ENCODE results near the gene SEC16B.
"Not testable (repeated sequence)": the region's sequence is repeated elsewhere in the genome, so short reads cannot be mapped to it uniquely, and the experiment has no call there.

SEC16B gene

GRCh38 chr1:177969825-177970371, at the start of gene SEC16B:
Gene SEC16B, minus strand, starts transcription at chr1:177970058. Its CDS starts 2,077 bp downstream, at chr1:177967981.
- DNase-seq: no peak

- no peak for DNase-seq
Observed at GRCh38 chr1:178019622-178020021, 49.8 kb upstream of the SEC16B start.

GRCh38 chr1:178019208-178019607, 49.4 kb upstream of the SEC16B start:
- no peak for DNase-seq

DNA sequence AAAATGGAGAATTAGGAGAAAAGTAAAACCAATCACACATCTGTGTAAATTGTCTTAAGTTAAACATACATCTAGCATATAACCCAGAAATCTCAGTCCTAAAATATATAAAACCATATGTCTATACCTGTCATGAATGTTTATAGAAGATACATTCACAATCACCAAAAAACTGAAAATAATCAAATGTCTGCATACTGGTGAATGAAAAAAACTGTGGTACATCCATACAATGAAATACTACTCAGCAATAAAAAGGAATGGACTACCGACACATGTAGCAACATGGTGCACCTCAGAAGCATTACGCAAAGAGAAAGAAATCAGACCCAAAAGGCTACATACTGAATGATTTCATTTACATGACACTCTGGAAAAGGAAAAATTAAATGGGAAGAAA, 47.7 kb upstream of the SEC16B start:
- DNase-seq: no peak

- no peak for DNase-seq
Observed at GRCh38 chr1:178011864-178012503, 42.1 kb upstream of the SEC16B start.

DNA sequence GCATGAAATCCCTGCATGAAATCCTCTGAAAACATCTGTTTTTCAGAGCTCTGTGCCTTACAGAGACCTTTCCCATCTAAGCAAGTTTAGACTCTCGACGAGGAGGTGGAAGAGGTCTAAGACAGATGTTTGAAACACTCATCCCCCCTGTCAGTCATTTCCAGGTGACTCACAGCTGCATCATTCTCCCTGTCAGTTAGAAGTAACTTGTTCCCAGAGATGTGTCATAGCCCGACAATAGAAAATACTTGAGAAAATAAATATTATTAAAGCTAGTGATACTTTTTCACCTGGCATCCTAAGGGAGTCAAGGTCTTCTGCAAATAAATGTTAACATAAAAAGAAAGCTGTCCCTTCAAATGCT, 41.6 kb upstream of the SEC16B start:
- DNase-seq: peak; percentile 20

- no peak for DNase-seq
Observed at GRCh38 chr1:178010674-178011464, 41.0 kb upstream of the SEC16B start.

DNA sequence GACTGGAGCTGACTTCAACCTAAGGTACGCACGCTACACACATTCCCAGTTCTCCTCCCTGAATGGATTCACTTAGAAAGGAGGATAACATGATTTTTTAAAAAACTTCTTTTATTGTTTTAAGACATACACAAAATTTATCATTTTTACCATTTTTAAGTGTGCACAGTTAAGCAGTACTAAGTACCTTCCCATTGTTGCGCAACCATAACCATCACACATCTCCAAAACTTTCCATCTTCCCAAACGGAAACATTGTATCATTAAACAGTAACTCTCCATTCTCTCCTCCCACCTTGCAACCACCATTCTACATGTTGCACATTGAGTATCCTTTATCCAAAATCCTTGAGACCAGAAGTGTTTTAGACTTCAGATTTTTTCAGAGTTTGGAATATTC, 36.2 kb upstream of the SEC16B start:
- DNase-seq: no peak

DNA sequence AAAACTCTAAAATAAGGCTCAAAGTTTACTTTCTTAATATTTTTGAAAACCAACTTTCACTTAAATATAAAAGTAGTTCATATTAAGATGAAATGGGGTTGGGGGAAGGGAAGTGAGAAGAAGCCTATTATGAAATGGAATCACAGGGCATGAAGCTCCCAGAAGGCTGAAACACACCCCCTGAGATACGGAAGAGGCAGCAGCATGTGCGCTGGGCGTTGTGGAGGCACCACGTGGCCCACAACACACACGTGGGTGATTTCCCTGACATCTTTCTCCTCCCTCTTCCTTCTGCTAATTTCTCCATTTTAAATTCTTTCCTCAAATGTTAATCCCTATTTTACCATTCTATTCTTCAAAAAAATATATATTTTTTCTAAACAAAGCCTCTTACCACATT, 35.6 kb upstream of the SEC16B start:
- DNase-seq: no peak

- DNase-seq: no peak
Observed at GRCh38 chr1:178004926-178005391, 35.1 kb upstream of the SEC16B start.

GRCh38 chr1:177998696-177999631, 29.1 kb upstream of the SEC16B start:
- no peak for DNase-seq

- DNase-seq: no peak
Observed at GRCh38 chr1:177996957-177997356, 27.1 kb upstream of the SEC16B start.

- DNase-seq: no peak
Observed at GRCh38 chr1:177995369-177995768, 25.5 kb upstream of the SEC16B start.

DNA sequence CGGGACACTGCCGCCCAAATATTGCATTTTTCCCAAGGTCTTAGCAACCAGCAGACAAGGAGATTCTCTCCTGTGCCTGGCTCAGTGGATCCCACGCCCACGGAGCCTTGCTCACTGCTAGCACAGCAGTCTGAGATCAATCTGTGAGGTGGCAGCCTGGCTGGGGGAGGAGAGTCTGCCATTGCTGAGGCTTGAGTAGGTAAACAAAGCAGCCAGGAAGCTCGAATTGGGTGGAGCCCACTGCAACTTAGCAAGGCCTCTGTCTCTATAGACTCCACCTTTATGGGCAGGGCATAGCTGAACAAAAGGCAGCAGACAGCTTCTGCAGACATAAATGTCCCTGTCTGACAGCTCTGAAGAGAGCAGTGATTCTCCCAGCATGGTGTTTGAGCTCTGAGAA, 16.4 kb upstream of the SEC16B start:
- DNase-seq: not testable (repeated sequence)

GRCh38 chr1:177984761-177985160, 14.9 kb upstream of the SEC16B start:
- no peak for DNase-seq

- DNase-seq: no peak
Observed at GRCh38 chr1:177984136-177984525, 14.3 kb upstream of the SEC16B start.

- DNase-seq: no peak
Observed at GRCh38 chr1:177983482-177984135, 13.8 kb upstream of the SEC16B start.

DNA sequence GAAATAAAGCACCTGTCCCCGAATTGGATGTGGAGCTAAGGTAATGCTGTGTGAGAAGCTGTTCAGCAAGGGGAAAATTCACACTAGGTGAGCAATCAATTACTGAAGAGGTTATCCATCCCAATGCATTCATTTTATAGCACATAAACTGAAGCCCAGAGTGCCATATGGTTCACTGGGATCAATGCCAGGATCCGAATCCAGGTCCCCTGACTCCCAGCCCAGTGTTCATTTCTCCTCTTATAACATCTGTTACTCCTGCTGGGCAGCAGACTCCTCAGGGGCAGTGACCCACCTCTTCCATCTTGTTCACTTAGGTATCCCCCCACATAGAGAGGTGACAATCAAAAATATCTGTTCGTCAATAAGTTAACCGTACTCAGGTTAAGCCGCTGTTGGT, 13.2 kb upstream of the SEC16B start:
- no peak for DNase-seq

DNA sequence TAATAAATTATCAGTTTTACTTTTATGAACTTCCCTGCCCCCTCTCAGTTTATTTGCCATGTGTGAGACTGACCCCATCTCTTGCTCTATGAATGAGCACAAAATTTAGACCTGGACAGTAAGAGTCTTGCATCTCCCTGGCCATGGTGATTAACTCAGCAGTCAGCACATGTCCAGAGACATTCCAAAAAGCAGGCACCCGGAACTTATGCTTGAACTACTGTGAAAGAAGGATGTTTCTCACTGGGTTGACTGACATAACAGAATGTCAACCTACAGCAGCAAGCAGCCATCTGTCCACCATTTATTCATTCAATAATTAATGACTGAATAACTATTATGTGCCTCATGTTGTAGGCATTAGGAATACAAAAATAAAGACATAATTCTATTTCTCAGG, 11.3 kb upstream of the SEC16B start:
- DNase-seq: no peak

GRCh38 chr1:177979272-177979671, 9.4 kb upstream of the SEC16B start:
- no peak for DNase-seq

DNA sequence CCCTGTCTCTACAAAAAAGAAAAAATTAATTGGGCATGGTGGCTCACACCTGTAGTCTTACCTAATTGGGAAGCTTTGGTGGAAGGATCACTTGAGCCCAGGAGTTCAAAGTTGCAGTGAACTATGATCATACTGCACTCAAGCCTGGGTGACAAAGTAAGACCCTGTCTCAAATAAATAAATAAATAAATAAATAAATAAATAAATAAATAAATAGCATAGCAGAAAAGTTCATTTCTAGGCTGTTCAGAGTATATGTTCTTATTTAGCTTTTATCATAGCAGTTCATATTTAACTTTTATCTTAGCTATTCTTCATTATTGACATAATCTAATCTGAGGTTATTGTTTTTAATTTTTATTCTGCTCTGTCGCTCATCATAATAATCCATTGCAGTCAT, 8.7 kb upstream of the SEC16B start:
- DNase-seq: no peak

DNA sequence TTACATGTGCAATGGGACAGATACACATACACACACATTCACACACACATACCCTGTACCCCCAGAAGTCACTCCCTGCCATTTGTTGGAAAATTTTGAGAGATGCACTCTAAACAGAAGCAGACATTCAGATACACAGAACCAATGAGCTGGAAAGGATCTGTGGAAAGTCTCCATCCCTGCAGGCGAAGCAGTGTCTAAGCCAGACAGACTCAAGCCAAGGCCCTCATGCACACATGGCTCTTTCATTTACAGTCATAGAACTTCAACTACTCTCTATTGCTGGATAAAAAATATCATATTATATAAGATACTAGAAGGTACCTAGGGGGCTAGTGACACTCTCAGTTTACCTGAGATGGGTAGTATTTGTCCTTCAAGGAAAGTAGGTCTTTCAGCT, 7.3 kb upstream of the SEC16B start:
- DNase-seq: no peak

- DNase-seq: no peak
Observed at GRCh38 chr1:177976596-177976995, 6.7 kb upstream of the SEC16B start.
